Measurements from ENCODE around the gene PTBP2. TPM values are rescaled to one million over a fixed set of nuclear protein-coding genes. Genes with fewer than 3 reads are reported as not detected.
"Not testable (repeated sequence)": the region's sequence is repeated elsewhere in the genome, so short reads cannot be mapped to it uniquely, and the experiment has no call there.

The PTBP2 gene
- polyA plus RNA-seq, 1 donor from 2014 or later: 6.6 TPM

GRCh38 chr1:96762586-96762985 lies 41.0 kb downstream of the PTBP2 start:
- H3K4me1 Mint-ChIP-seq, H3K9me3 Mint-ChIP-seq, H3K27me3 Mint-ChIP-seq, H3K4me3 Mint-ChIP-seq, H3K27ac Mint-ChIP-seq: not testable (repeated sequence)
- peaks cover 13% of the 10 kb centered on the region for H3K36me3 Mint-ChIP-seq

GRCh38 chr1:96763514-96763913 lies 41.9 kb downstream of the PTBP2 start:
- Mint-ChIP-seq H3K27me3 (no peaks in the 10 kb centered on the region), H3K4me1 (peaks cover 0 to 6% (median 6%) of the 10 kb centered on the region in 3 donors), H3K27ac (no peak overlapping the region)

DNA sequence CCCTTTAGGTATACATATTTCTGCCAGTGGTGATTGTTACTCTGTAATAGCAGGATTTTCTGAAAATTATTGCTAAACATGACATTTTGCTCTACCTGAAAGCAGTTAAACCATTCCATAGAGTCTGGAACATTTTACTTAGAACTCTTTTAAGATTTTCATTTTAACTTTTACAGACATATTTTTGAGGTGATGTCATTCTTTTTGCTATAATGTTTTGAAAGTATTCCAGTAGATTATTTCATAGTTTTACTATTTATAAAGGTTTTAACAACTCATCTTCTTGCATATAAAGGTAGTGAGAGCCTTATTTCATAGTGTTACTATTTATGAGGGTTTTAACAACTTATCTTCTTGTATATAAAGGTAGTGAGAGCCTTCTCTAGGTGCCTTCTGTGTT lies 42.9 kb downstream of the PTBP2 start:
- H3K27me3 Mint-ChIP-seq: no peaks in the 10 kb centered on the region
- peaks cover 0 to 6% (median 6%) of the 10 kb centered on the region in 3 donors for H3K4me1 Mint-ChIP-seq
- H3K9me3 Mint-ChIP-seq: no peaks in the 10 kb centered on the region
- peaks cover 13% of the 10 kb centered on the region for H3K36me3 Mint-ChIP-seq
- no peak overlapping the region for H3K4me3 Mint-ChIP-seq
- H3K27ac Mint-ChIP-seq: no peak overlapping the region

More at GRCh38 chr1:96763514-96763913, 41.9 kb downstream of the PTBP2 start:
- peaks cover 13% of the 10 kb centered on the region for H3K36me3 Mint-ChIP-seq
- H3K9me3 Mint-ChIP-seq: no peaks in the 10 kb centered on the region
- no peak overlapping the region for H3K4me3 Mint-ChIP-seq

DNA sequence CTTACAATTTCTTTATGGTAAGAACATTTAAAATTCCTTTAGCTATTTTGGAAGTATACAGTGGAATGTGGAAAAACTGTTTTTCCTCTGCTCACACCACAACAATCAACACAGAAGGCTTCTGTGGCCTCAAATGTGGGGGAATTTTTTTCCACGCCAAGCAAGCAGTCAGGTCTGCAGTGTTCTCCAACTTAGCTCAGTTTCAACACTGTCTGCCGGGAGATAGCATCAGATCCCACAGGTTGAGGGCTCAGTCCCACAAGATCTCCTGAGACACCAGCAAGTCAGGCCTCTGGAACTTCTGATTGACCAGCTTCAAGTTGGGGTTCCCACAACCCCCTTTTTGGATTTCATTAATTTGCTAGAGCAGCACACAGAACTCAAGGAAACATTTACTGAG lies 50.3 kb downstream of the PTBP2 start:
- Mint-ChIP-seq H3K4me3 (no peak overlapping the region), H3K27ac (no peak overlapping the region)

DNA sequence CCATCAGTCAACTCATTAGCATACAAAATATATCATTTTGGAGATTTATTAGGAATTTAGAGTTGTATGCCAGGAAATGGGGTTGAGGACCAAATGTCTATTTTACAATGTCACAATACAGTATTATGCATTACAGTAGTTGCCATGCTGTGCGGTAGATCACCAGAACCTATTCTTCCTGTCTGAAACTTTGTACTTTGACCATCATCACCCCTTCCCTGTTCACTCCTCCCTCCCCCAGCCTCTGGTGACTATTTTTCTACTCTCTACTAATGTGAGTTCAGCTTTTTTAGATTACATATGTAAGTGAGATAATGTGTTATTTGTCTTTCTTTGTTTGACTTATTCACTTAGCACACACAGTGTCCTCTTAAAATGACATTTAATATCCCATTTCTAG lies 50.8 kb downstream of the PTBP2 start:
- H3K9me3 Mint-ChIP-seq: no peaks in the 10 kb centered on the region
- H3K27ac Mint-ChIP-seq: no peak overlapping the region
- no peaks in the 10 kb centered on the region for H3K27me3 Mint-ChIP-seq
- H3K4me3 Mint-ChIP-seq: no peak overlapping the region
- H3K4me1 Mint-ChIP-seq: peaks cover 0 to 5% (median 3%) of the 10 kb centered on the region in 3 donors
- H3K36me3 Mint-ChIP-seq: peaks cover 9% of the 10 kb centered on the region

More for the DNA sequence above, 50.3 kb downstream of the PTBP2 start:
- no peaks in the 10 kb centered on the region for H3K27me3 Mint-ChIP-seq
- H3K4me1 Mint-ChIP-seq: peaks cover 0 to 6% (median 3%) of the 10 kb centered on the region in 3 donors
- H3K9me3 Mint-ChIP-seq: no peaks in the 10 kb centered on the region
- peaks cover 9% of the 10 kb centered on the region for H3K36me3 Mint-ChIP-seq

DNA sequence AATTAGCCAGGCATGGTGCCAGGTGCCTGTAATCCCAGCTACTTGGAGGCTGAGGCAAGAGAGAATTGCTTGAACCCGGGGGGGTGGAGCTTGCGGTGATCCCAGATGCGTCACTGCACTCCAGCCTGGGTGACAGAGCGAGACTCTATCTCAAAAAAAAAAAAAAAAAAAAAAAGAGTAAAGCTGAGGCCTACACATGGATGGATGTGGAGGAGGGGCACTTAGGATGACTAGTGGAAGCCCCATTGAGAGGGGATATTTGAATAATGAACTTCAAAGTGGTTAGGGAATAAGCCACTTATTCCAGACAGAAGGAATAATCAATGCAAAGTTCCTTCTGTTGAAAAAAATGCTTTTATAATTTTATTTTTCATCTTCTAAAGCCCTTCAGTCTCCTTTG lies 51.4 kb downstream of the PTBP2 start:
- Mint-ChIP-seq H3K27ac (no peak overlapping the region), H3K27me3 (no peaks in the 10 kb centered on the region), H3K36me3 (peaks cover 9% of the 10 kb centered on the region), H3K4me3 (no peak overlapping the region), H3K9me3 (no peaks in the 10 kb centered on the region), H3K4me1 (no peaks in the 10 kb centered on the region)

GRCh38 chr1:96782206-96782605 lies 60.6 kb downstream of the PTBP2 start:
- no peak overlapping the region for H3K4me3 Mint-ChIP-seq
- H3K9me3 Mint-ChIP-seq: no peaks in the 10 kb centered on the region
- H3K27me3 Mint-ChIP-seq: no peaks in the 10 kb centered on the region
- H3K36me3 Mint-ChIP-seq: peaks cover 7% of the 10 kb centered on the region
- no peaks in the 10 kb centered on the region for H3K4me1 Mint-ChIP-seq
- no peak overlapping the region for H3K27ac Mint-ChIP-seq

DNA sequence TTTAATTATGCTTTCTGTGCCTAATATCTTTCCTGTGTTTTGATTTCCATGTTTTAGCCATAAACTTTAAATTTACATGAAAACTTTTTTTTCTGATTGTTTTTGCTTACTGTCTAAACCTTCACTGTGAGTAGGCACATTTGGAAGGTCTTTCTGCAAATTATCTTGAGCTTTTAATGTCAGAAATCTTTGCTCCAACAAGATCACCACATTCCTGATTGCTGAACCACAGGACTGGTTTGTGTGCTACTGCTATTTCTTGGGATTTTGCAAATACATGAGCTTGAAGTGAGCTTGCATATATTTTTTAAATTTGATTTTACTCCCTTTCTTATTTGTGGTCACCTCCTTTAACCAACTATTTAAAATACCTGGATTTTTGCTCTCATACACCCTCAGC lies 61.3 kb downstream of the PTBP2 start:
- Mint-ChIP-seq H3K27me3 (no peaks in the 10 kb centered on the region), H3K36me3 (peaks cover 7% of the 10 kb centered on the region), H3K27ac (no peak overlapping the region), H3K4me3 (no peak overlapping the region), H3K9me3 (no peaks in the 10 kb centered on the region), H3K4me1 (no peaks in the 10 kb centered on the region)

DNA sequence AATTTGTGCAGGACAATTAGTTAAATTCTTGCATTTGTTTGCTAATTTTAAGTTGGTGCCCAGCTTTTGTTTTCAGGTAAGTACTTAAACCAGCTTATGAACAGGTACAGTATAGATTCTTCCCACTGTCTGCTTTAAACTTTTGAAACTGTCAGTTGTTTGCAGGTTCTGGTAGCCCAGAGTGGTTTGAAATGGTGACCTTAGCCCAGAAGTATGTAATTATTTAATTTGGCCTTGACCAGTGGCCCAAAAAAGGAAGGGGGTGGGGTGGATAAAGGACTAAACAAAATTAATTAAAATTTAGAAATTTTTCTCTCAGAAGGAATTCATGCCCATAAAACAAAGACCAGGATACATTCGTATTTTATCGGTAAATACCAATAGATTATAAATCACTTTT lies 69.0 kb downstream of the PTBP2 start:
- Mint-ChIP-seq H3K4me3 (no peak overlapping the region), H3K36me3 (peaks cover 6% of the 10 kb centered on the region)

GRCh38 chr1:96792220-96792619 lies 70.6 kb downstream of the PTBP2 start:
- H3K36me3 Mint-ChIP-seq: peaks cover 6% of the 10 kb centered on the region
- no peaks in the 10 kb centered on the region for H3K4me1 Mint-ChIP-seq
- H3K4me3 Mint-ChIP-seq: no peak overlapping the region
- H3K27me3 Mint-ChIP-seq: no peaks in the 10 kb centered on the region
- H3K27ac Mint-ChIP-seq: no peak overlapping the region
- H3K9me3 Mint-ChIP-seq: peaks cover 0 to 7% (median 0%) of the 10 kb centered on the region in 3 donors

More for the DNA sequence above, 69.0 kb downstream of the PTBP2 start:
- peaks cover 0 to 2% (median 0%) of the 10 kb centered on the region in 3 donors for H3K9me3 Mint-ChIP-seq
- no peaks in the 10 kb centered on the region for H3K27me3 Mint-ChIP-seq
- no peaks in the 10 kb centered on the region for H3K4me1 Mint-ChIP-seq
- H3K27ac Mint-ChIP-seq: no peak overlapping the region

GRCh38 chr1:96801696-96802095 lies 80.1 kb downstream of the PTBP2 start:
- not testable (repeated sequence) for H3K27me3 Mint-ChIP-seq, H3K4me3 Mint-ChIP-seq, H3K27ac Mint-ChIP-seq, H3K4me1 Mint-ChIP-seq, H3K9me3 Mint-ChIP-seq
- peaks cover 10% of the 10 kb centered on the region for H3K36me3 Mint-ChIP-seq

DNA sequence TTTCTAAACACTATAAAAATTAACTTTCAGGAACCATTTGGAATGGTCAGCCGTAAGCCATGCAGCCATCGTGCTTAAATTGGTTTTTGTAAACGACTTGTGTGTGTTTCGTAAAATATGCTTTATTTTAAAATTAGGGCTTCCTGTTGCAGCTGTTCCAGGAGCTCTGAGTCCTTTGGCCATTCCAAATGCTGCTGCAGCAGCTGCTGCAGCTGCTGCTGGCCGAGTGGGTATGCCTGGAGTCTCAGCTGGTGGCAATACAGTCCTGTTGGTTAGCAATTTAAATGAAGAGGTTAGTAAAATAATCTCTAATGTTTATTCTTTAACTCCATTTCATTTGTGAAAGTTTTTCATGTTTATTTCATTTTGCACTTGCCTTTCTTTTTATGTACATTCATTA lies 83.1 kb downstream of the PTBP2 start:
- H3K4me1 Mint-ChIP-seq: peaks cover 2 to 6% (median 2%) of the 10 kb centered on the region in 3 donors
- no peak overlapping the region for H3K4me3 Mint-ChIP-seq
- no peaks in the 10 kb centered on the region for H3K27me3 Mint-ChIP-seq
- H3K9me3 Mint-ChIP-seq: no peaks in the 10 kb centered on the region
- peaks cover 13% of the 10 kb centered on the region for H3K36me3 Mint-ChIP-seq
- H3K27ac Mint-ChIP-seq: no peak overlapping the region

DNA sequence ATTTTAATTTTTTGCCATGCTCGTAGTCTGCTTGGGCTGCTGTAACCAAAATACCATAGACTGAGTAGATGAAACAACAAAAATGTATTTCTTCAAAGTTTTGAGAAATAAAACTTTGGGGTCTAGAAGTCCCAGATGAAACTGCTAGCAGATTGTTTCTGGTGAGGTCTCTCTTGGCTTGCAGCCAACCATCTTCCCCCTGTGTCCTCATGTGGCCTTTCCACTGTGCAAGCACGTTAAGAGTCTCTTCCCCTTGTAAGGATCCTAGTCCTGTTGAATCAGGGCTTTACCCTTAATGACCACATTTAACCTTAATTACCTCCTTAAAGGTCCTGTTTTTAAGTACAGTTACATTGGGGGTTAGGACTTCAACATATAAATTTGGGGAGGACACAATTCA lies 86.6 kb downstream of the PTBP2 start:
- peaks cover 11% of the 10 kb centered on the region for H3K36me3 Mint-ChIP-seq
- no peak overlapping the region for H3K4me3 Mint-ChIP-seq
- peaks cover 3 to 9% (median 6%) of the 10 kb centered on the region in 3 donors for H3K4me1 Mint-ChIP-seq
- no peak overlapping the region for H3K27ac Mint-ChIP-seq
- H3K9me3 Mint-ChIP-seq: no peaks in the 10 kb centered on the region
- H3K27me3 Mint-ChIP-seq: no peaks in the 10 kb centered on the region

DNA sequence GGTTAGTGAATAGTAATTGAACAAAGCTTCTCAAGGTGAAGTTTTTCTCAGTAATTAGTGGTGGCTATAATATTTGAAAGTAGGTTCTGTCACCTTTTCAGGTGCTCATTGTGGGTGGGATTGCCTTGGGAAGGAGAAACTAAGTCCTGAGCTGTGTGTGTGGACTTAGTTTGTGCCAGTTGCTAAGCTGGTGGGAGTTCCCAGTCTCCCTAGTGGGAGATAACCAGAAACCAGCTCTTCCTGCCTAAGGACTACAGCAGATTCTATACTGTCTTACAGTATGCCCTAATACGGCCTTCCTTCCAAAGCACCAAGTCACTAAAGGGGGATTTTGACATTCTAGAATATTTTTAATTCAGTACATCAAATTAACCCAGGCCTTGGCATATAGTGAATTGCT lies 94.3 kb downstream of the PTBP2 start:
- Mint-ChIP-seq H3K9me3 (no peaks in the 10 kb centered on the region), H3K27me3 (no peaks in the 10 kb centered on the region), H3K4me1 (peaks cover 0 to 1% (median 0%) of the 10 kb centered on the region in 3 donors), H3K36me3 (peaks cover 5% of the 10 kb centered on the region), H3K4me3 (no peak overlapping the region), H3K27ac (no peak overlapping the region)

DNA sequence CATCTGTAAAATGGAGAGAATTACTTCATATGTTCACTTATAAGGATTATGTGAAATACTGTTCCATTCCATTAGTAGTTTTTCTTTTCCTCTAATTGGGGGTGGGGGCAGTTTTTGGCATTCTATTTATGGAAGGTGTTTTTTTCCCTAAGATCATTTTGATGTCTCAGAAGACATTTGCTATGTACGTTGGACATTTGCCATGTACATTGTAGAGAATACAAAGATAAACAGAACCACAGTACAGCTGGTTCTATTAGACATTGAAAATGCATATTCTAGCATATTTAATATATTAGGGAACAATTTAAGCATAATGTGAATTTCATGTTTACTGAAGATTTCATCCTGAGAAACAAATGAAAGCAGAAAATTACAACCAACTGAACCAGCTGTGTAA lies 98.5 kb downstream of the PTBP2 start:
- H3K27me3 Mint-ChIP-seq: no peaks in the 10 kb centered on the region

GRCh38 chr1:96820671-96821070 lies 99.1 kb downstream of the PTBP2 start:
- Mint-ChIP-seq H3K27ac (no peak overlapping the region), H3K27me3 (no peaks in the 10 kb centered on the region), H3K36me3 (no peaks in the 10 kb centered on the region), H3K4me1 (peaks cover 0 to 1% (median 0%) of the 10 kb centered on the region in 3 donors), H3K9me3 (no peaks in the 10 kb centered on the region), H3K4me3 (no peak overlapping the region)

More for the DNA sequence above, 98.5 kb downstream of the PTBP2 start:
- no peaks in the 10 kb centered on the region for H3K36me3 Mint-ChIP-seq
- H3K27ac Mint-ChIP-seq: no peak overlapping the region
- H3K4me3 Mint-ChIP-seq: no peak overlapping the region
- H3K4me1 Mint-ChIP-seq: peaks cover 0 to 1% (median 0%) of the 10 kb centered on the region in 3 donors
- no peaks in the 10 kb centered on the region for H3K9me3 Mint-ChIP-seq

- H3K4me3 Mint-ChIP-seq: no peak overlapping the region
- no peaks in the 10 kb centered on the region for H3K4me1 Mint-ChIP-seq
- H3K27me3 Mint-ChIP-seq: no peaks in the 10 kb centered on the region
- no peaks in the 10 kb centered on the region for H3K9me3 Mint-ChIP-seq
- no peak overlapping the region for H3K27ac Mint-ChIP-seq
- no peaks in the 10 kb centered on the region for H3K36me3 Mint-ChIP-seq
Observed at GRCh38 chr1:96825231-96825630, 103.6 kb downstream of the PTBP2 start.

Data from IgD-negative memory B cell (primary cell).